ENCODE data around the gene TNFRSF4.

TNFRSF4 gene

DNA sequence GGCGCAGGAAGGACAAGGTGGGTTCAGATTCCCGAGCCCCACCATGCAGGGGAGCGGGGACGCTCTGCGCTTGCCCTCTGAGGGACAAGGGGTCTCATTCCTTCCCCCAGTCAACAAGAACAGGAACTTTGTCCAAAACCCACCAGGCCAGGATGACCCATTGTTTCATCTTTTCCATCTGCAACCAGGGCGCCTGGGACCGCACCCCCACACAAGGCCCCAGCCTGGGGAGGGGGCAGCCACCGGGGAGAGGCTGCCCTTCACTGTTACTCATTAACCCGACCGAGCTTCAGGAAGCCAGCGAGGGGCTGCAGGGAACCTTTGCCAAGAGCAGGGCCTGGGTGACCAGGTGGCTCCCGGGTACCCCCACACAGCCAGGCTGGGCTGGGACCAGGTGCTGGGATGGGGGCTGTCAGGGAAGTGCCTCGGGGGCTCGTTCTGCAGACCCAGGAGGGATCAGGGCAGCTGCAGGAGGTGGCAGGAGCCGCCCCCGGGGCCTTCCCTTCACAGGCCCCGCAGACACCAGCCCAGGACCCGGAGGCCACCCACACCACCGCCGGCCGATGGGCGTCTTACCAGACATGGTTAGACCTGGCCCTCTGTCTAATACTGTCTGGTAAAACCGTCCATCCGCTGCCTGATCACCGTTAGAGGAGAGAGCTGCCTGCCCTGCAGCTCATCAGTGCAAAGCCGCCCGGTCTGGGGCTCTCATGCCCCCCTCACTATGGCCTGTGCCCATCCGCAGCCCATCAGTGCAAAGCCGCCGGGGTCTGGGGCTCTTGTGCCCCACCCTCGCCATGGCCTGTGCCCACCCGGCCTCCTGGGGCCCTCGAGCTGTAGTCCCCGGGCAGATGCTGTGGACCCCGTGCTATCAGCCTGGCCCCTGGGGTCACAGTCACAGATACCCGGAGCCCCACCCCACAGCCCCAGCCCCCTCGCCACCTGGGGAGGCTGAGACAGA, 45.2 kb downstream of the TNFRSF4 start:
- peak; percentile 67 for DNase-seq

DNA sequence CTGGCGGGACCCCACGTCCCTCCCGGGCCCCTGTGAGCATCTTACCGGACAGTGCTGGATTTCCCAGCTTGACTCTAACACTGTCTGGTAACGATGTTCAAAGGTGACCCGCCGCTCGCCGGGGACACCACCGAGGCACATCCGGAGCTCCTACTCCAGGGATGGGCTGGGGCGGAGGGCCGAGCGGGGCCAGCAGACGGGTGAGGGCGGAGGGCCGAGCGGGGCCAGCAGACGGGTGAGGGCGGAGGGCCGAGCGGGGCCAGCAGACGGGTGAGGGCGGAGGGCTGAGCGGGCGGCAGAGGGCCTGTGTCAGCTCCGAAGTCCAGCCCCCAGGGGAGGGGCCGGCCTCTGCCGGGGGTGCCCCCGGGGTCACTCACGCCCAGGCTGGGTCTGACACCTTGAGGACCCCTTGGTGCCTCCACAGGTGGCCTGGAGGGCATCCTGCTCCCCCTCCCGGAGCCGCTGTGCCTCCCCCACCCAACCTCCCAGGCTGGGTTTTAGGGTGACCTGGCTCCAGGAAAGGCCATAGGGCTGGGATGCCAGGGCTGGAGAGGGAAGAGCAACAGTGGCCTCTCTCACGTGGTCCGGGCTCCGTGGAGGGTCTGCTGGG, 46.0 kb downstream of the TNFRSF4 start:
- DNase-seq: no peak

DNA sequence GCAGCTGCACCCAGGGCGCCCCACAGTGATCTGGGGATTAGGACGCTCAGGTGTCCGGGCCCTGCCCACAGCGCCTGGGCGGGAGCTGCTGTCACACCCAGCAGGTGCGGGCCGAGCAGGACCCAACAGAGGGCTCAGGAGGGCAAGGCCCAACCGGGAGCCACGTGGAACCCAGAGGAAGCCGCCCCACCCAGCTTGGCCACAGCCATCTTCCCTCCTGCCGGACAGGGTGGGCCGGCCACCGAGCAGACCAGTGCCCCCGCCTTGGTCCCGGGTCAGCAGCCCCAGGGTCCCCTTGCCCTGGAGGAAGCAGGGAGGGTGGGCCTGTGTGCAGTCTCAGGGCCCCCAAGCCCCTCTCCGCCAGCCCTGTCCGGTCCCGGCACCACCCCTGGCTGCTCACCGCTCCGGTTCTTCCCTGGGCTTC, 46.5 kb downstream of the TNFRSF4 start:
- peak; percentile 22 for DNase-seq

DNA sequence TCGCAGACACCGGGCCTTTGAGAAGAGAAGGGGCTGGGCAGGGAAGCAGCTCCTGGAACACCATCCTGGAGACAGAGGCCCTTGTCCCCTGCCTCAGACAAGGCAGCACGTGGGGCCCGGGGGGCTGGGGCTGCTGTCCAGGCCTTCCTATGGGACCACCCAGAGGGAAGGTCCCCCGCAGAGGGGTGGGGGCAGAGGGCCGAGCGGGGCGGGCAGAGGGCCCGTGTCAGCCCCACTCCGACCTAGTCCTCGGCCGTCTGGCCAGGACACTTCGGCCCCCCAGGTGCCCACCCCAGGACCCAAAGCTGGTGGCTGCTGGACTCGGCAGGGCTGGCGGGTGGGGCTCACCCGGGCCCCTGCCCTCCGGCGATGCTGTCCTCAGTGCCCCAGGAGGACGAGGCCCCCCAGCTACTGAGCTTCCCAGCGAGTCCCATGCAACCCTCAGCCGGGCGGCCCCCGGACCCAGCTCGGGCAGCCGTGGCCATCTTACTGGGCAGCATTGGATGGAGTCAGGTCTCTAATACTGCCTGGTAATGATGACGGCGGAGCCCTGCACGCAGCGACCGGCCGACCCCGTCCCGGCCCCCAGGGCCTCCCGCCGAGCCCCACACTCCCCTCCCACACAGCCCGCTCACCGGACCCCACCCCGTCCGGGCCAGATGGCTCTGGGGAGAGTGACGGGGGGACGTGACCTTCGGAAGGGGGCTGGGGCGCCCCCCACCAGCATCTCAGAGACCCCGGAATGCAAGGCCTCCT, 47.1 kb downstream of the TNFRSF4 start:
- DNase-seq: peak; percentile 13

DNA sequence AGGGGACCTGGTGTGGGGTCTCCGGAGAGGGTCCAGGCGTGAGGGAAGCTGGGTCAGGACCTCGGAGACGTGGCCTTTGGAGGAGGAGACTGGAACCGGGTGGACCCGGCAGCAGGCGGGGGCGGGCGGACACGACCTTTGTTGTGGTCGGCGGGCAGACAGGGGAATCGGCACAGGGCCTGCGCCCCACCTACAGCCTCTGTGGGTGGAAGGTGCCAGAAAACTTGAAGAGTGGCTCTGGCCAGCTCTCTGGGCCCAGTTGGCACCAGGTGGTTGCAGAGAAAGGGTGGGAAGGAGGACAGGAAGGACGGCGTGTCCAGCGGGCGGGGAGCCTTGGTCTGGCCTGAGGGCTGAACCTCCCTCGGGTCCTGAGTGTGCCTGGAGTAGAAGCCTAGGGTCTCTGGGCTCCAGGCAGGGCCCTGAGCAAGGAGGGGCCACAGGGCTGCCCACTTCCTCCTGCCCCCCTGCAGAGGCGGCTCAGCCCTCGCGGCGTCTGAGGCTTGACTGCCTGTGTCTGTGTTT, 48.0 kb downstream of the TNFRSF4 start:
- DNase-seq: peak; percentile 48

DNA sequence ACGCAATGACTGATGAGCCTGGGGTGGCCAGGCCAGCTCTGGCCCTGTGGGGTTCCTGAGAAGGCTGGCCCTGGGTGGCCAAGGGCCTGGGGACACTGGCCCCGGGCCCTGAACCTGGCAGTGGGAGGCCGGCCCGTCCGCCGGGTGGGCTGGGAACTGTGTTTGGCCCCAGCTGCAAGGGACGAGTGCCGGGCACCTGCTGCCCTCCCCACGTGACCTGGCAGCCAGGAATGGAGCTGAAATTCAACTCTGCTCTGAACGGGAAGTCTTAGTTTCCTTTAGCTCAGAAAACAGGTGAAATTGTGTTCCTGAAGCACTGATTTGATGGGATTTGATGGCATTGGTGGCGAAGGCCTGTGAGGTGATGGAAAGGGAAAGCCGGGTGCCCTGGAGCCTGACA, 48.5 kb downstream of the TNFRSF4 start:
- DNase-seq: no peak

DNA sequence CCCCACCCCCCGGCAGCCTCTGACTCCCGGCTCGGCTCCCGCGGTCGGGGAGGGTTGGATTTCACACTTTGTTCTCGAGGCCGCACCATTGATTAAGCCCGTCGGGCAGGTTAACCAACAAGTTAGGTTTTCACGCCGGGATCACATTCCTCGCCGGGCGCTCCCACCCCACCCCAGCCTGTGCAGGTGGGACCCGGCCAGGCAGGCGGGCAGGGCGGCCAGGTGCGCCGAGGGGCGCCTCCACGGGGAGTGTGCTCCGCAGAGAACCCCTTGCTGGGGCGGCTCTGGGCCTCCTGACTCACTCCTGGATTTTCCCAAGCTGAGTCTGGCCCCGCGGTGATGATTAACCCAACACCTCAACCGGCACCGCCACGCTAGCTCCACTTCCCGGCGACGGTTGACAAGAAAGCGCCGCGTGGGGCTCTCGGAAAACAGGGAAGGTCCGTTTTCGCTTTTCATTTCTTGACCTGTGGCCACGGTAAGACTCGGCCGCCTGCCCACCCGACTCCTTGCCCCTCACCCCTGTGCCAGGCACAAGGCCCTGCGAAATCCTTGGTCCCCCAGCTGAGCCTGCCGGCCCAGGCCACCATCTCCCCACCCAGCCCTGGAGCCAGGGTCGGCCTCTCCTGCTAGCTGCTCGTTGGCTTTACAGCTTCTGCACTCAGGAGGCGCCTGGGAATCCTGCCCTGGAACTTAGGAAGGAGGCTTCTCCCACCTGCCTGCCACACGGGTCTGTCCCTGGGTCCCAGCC, 49.1 kb downstream of the TNFRSF4 start:
- peak; percentile 76 for DNase-seq

DNA sequence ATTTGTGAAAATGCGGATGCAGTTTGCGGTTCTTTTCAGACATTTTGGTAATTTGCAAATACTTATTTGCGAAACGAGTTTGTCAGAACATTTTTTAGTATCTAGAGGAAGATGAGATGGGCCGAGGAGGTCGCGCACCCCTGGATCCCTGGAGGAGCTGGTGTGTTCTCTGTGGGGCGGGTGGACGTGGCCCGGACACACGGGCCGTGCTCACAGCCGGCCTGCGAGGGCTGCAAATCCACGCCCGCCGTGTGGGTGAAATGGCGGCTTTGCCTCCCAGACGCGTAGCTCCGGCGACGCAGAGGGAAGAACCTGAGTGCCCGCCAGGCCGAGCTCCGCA, 49.6 kb downstream of the TNFRSF4 start:
- DNase-seq: no peak

DNA sequence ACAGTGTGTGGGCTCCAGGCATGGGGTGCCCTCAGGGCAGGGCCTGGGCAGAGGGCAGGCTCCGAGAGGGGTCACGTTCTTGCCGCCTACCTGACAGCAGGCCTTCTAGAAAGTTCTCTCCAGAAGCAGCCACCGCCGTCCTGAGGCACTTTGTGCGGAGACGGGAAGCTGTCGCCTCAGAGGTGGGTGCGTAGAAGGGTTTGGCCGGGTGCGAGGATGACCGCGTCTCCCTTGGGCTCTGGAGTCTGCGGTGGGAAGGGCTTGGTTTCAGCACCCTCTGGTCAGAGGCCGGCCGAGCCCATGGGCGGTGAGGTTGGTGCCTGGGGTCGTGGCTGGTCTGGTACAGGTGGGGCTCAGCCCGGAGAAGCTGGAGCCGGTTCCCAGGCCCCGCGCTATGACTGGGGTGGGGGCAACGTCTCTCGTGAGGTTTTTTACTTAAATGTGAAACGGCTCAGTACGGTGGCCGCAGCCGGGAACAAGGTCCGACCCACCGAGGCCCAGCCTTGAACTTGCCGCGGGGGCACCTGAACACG, 50.3 kb downstream of the TNFRSF4 start:
- DNase-seq: peak; percentile 35

DNA sequence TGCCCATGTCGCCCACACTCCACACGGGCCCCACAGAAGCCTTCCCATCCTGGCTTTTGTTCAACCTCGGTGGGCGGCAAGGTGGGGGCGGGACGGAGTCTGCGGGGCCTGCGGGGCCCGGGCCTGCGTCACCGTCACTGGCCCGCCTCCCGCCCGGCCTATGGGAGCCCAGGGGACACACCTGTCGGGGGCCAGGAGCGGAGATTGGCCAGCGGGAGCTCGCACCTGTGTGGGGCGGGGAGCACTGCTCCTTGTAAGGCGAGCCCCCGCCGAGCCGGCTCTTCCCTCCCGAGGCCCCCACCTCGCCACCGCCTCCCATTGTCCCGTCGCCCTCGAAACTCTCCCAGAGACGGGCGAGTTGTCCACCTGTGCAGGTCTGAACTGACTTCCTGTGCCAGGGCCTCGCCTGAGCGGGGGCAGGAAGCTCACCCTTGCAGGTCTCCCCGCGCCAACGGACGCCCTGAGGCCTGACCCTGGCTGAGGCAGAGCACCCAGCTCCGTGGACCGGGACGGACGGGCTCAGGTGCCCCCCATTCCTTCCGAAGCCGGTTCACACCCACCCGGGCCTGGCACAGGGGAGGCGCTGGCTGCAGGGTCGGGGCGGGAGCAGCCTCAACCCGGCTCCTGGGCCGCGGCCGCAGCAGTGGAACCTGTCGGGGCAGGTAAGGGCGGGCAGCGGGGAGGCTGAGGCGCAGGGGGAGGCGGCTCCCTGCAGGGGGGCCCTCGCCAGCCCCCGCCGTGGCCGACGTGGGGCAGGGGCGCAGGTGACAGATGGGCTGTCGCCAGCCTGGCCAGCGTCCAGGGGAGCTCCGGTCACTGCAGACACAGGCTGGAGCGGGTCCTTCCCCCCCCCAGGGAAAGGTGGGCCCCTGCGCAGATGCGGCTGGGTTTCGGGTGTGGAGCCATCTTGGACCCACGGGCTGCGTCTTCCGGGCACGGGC, 51.1 kb downstream of the TNFRSF4 start:
- DNase-seq: peak; percentile 66

DNA sequence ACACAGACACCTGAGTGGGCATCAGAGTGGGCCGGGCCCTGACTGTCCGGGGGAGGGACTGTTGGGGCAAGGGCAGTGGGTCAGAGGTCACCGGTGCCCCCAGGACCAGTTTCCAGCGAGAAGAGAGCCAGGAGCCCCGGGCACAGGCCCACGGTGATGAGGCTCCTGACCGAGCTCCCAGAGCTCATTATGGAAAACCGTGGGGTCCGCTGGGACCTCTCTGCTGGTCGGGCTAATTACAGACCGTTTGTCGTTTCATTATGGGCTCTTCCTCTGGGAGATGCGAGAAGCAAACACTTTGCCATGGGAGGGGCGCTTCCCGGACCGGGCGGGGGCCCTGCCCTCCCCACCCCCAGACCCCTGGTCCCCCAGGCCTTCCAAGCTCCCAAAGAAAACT, 52.3 kb downstream of the TNFRSF4 start:
- no peak for DNase-seq
